HuH-7.5 (cell line): Measurements from ENCODE around the gene MAP3K3.

Experiments used
- DNase-seq: peaks from one replicate; pipeline ENCODE4 v3.0.0; 2011; ENCODE audit warnings: low spot score

Gene MAP3K3

DNA sequence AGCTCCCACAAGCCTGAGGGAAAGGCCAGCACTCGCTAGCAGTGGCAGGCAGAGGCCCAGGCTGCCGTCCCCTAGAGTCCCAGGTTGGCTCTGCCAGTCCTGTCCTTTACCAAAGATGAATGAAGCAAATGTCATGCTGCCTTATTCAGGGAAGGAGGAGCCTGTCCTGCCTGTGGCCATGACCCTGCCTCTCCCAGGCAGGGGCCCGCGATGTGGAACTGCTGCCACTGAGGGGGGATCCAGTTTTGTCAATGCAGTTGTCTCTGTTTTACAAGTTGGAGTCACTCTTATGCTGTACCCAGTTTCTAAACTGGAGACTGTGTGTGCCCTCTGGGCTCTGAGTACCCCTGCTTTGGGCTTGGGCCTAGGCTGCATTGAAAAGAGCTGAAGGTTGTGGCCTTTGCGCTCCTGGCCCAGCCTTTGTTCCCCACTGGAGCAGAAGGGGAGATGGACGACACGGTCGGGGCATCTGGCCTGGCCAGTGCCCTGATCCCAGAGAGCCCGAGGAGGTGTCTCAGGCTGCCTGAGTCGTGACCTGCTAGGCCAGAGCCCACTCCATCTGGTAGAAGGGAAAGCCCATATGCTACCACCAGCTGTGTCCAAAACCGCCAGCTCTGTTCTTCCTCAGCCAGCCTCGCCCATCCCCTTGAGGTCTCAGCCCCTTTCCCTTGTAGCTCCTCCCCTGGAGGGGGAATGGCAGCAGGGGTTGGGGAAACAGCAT, 72.2 kb downstream of the MAP3K3 start:
- DNase-seq, result no peak

DNA sequence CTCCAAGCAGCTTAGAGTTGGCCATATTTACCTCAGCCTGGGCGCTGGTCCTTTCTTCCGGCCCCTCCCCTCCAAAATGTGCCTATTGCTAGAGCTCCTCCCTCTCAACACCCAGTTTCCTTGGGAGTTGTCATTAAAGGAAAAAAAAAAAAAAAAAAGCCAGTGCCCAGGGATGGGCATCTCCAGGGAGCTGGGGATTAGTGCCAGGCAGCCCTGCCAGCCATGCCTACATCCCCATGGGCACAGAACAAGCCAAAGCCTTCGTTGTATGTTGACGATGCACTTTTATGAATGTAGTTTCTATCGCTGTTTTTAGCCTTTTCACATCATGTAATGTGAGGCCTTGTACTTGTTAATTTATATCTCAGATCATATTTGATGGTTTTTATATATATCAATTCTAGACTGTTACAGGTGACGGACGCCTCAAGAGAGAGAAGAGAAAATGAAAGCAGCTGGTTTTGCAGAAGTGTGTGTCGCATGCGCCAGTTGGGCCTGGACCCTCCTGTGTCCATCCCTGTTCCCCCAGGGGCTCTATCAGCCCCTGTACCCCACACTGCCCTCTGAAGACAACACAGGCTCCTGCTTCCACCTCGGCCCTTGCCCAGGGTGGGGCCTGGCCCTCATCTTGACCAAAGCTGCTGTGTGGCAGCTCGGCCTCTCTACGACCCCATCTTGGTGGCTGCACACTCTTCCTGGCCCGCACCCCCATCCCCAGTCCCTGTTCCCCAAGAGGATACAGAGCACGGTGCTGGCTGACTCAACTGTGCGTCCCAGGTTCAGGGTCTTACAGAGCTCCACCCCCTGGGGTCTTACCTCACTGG, 72.9 kb downstream of the MAP3K3 start:
- DNase-seq, result no peak

DNA sequence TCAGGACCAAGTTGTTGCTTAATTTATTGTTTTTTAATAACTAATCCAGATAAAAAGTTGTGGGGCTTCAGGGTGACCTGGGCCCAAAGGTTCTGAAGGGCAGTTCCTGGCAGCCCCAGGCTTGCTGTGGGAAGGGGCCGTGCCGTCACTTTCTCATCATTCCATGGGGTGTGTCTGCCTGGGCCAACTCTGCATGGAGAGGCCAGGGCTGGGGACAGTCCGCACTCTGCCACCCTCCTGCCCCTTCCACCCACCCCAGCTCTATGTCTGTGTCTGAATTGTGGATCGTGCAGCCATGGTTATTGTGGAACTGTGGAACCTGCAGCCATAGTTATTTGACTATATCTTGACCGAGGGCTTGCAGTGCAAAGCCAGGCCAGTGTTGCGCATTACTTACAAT, 73.7 kb downstream of the MAP3K3 start:
- no peak for DNase-seq

- no peak for DNase-seq
Observed at GRCh38 chr17:63696381-63696961, 74.3 kb downstream of the MAP3K3 start.

GRCh38 chr17:63697341-63698286, 75.4 kb downstream of the MAP3K3 start:
- peak; percentile 88 for DNase-seq

DNA sequence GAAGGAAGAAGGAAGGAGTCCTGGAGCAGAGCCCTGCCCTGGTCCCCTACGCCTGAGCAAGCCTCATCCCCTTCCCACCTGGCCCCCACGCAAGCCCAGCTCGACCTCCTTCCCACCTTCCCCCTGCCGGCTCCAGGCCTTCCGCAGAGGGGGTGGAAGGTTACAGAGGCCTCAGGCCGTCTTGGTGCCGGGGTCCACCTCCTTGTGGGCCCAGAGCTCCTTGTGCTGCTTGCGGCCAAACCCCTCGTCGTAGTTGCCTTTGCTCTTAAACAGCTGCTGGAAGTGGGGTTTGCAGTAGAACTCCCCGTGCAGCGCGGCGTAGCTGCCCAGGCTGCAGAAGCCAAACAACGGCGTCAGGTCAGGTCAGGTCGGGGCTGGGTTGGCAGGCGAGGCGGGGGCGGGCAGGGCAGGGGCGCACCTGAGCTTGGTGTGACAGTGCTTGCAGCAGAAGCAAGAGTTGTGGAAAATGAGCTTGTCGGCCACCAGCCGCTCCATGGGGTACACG, 76.2 kb downstream of the MAP3K3 start:
- no peak for DNase-seq

- DNase-seq, result no peak
Observed at GRCh38 chr17:63698886-63699637, 76.8 kb downstream of the MAP3K3 start.

DNA sequence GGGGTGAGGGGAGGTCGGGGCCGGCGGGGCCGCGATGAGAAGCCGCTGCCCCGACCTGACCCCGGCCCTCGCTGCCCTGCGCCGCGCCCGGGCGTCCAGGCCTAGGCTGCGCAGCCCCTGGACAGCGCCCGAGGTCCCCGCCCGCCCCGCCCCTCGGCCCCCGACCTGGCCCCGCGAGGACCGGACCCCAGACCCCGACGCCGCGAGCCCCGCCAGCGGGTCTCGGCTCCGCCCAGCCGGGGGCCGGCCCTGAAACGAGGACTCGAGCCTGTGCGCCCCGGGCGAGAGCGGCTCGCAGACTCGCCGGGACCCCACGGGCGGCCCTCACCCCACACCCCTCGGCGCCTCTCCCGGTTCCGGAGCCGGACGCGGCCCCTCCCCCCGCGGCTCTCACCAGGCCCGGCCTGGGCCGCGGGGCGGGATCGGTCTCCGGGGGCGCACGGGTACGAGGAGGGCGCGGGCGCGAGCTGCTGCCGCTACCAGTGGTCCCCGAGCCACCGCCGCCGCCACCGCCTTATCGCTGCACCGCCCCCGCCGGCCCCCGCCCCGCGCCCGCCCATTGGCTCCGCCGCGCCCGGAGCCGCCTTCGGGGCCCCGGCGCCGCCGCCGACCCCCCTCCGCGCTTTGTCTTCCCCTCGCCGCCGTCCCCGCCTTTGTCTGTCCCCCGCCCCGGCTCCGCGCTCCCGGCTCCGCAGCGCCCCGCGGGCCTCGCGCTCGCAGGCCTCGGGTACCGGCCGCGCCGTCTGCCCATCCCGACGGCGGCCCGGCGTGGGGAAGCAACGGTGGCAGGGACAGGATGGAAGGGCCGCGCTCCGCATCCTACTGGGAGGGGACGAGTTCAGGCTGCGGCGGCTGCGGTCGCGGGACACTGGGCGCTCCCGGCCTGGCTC, 77.7 kb downstream of the MAP3K3 start, which contains the start of gene LIMD2:
Gene LIMD2, minus strand, starts transcription at position 488 of the 890 bp plus-strand sequence. CDS start 827 bp downstream, outside the sequence.
- DNase-seq, result peak; percentile 80

DNA sequence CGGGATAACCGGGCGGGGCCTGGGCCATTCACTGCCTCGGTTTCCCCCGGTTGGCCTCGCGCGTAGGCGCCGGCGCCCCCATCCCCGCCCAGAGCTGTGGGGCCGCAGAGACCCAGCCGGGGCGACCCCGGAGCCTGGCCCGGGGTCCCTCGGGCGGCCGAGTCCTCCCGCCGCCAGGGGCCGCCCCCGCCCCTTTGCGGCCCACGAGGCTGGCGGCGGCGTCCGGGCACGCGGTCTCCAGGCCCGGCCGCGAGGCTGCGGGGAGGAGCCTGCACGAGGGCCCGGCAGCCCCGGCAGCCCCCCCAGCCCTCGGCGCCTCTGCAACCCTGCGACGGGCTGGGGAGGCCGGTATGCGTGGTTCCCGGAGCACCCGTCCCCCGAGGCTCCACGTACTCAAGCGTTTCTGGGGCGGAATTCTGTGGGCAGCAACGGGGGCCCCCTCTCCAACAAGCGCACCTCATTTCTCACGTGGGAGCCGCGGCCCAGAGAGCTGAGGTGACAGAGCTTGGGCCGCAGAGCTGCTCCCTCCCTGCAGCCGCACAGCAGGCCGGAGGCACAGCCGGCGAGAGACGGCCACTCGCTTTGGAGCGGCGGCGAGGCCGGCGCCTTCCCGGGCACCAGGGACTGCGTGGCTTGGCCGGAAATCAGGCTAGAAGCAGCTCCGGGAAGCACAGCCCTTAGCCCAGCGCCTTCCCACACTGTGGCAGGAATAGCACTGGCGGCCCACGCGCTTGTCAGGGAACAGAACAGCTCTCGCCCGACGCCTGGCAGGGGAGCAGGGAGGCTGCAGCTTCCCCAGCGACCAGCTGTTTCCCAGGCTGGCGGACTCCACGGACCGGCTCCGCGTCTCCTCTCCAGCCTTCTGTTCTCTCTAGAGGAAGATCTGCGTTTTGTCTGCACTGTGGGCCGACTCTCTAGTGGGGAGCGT, 78.6 kb downstream of the MAP3K3 start:
- DNase-seq, result no peak

- no peak for DNase-seq
Observed at GRCh38 chr17:63701456-63701820, 79.2 kb downstream of the MAP3K3 start.

- no peak for DNase-seq
Observed at GRCh38 chr17:63701868-63702720, 79.9 kb downstream of the MAP3K3 start.

- DNase-seq, result no peak
Observed at GRCh38 chr17:63702721-63703015, 80.5 kb downstream of the MAP3K3 start.

- DNase-seq, result no peak
Observed at GRCh38 chr17:63703029-63703428, 80.8 kb downstream of the MAP3K3 start.

GRCh38 chr17:63703556-63704258, 81.5 kb downstream of the MAP3K3 start:
- no peak for DNase-seq

- no peak for DNase-seq
Observed at GRCh38 chr17:63704259-63704576, 82.0 kb downstream of the MAP3K3 start.

- DNase-seq, result no peak
Observed at GRCh38 chr17:63704836-63705235, 82.6 kb downstream of the MAP3K3 start.

DNA sequence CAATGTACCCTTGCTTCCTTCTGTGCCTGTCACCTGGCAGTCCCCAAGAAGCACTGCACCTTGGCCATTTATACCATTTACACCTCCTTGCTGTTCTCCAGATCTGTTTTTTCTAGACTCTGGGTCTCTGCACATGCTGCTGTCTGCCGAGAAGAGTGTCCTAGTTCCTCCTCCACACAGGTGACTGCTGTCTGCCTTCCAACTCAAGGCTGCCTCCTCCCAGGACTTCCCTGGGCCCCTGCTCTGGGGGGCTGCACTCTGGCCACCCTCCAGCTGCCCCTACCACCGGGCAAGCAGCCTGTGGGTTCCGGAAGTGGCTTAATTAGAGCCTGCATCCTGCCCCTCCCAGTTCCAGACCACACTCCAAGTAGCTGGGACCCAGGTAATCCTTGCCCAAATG, 83.4 kb downstream of the MAP3K3 start:
- no peak for DNase-seq
